Forelimb muscle (tissue), 1 donor: ENCODE measurements around the gene CTTN. TPM values are rescaled to one million over a fixed set of nuclear protein-coding genes. Genes with fewer than 3 reads are reported as not detected.

Source experiments
- DNase-seq: peaks from one replicate; pipeline ENCODE4 v3.0.0-alpha.2; 2013; ENCODE audit warnings: low read depth
- polyA plus RNA-seq: library from polyadenylated mRNA; unstranded; fragments of 120-200 nt; gene quantifications from one replicate; pipeline ENCODE4 v1.2.1, GENCODE V29; 2013; ENCODE audit not compliant: insufficient read length

Gene CTTN
- polyA plus RNA-seq, 1 donor: 99.5 TPM

DNA sequence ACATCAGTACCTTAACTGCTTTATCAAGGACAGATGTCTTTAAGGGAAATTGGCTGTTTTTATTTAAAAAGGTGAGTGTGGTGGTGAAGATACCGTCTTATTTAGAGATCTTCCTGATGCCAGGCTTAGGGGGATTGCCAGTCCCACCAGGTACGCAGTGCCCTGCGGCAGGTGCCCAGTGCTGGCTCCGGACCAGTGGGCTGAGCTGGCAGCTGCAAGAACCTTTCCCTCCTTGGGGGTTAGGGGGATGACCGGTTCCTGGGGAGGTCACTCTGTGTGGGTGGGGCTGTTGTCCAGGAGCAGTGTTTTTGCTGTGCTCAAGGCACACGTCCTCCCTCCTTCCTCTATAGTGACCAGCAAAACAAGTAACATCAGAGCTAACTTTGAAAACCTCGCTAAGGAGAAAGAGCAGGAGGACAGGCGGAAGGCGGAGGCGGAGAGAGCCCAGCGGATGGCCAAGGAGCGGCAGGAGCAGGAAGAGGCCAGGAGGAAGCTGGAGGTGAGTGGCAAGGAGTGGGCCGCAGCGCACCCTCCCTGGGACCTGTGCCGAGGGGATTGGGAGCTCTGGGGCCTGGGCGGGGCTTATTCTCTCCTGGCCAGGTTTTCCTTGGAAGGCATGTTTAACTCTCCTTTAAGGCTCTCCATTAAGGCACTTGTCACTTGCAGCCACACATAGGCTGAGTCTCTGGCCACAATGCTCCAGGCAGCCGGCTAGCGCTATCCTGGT lies 30.5 kb downstream of the CTTN start:
- no peak for DNase-seq

DNA sequence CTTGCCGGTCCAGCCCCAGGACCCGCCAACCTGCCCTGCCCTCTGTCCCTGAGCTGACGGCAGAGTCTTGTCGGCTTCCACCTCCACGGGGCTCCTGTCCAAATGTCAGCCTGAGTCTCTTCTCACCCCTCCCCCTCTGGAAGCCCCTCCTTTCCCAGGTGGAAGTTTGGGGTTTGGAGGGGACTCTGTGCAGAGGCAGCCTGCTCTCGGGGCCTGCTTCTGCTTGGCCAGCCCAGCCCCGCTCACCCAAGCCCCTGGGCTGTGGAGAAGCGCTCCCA lies 31.0 kb downstream of the CTTN start:
- DNase-seq: no peak

GRCh38 chr11:70429724-70430521 lies 31.6 kb downstream of the CTTN start:
- DNase-seq: no peak

GRCh38 chr11:70430671-70431574 lies 32.6 kb downstream of the CTTN start:
- no peak for DNase-seq

DNA sequence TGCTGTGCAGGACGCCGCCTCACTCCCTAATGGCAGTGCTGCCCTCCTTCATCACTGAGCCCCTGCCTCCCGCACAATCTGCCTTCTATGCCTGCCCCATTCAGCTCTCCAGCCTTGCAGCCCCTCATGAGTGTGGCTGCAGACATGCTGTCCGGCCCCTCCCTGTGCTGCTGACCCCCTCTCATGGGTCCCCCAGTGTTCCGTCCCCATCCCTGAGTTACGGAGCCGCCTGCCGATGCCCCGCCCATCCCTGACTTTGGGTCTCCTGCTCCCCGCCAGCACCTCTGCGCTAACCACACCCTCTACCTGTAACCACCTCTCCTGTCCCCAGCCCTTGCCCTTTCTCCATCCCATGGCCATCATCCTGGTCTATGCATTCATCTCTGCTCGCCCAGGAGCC lies 33.3 kb downstream of the CTTN start:
- no peak for DNase-seq

GRCh38 chr11:70432065-70432464 lies 33.7 kb downstream of the CTTN start:
- DNase-seq: no peak

- DNase-seq: no peak
Observed at GRCh38 chr11:70432580-70432979, 34.3 kb downstream of the CTTN start.

DNA sequence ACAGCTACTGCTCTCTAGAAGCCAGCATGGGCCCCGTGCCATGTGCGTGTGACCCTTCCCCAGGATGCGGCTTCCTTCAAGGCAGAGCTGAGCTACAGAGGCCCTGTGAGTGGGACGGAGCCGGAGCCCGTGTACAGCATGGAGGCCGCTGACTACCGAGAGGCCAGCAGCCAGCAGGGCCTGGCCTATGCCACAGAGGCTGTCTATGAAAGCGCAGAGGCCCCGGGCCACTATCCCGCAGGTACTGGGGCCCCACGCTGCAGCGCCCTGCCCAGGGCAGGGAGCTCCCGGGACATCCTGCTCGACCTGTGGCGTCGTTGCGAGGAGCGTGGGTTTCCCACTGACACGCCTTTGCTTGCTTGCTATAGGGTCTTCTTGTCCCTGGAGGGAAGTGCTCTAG lies 34.7 kb downstream of the CTTN start:
- no peak for DNase-seq

DNA sequence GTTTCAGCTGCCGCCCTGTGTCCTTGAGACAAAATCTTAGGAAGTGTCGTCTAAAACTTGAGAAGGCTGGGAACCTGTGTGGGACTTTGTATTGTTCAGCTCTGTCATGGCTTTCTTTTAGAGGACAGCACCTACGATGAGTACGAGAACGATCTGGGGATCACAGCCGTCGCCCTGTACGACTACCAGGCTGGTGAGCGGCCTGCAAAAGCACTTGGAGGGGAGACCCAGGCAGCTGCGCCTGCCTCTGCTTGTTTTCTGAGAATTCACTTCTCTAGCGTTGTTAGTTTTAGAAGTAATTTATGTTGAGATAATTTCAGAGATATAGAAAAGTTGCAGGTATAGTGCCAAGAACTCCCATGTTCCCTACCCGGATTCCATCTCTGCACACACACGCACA lies 35.2 kb downstream of the CTTN start:
- no peak for DNase-seq

DNA sequence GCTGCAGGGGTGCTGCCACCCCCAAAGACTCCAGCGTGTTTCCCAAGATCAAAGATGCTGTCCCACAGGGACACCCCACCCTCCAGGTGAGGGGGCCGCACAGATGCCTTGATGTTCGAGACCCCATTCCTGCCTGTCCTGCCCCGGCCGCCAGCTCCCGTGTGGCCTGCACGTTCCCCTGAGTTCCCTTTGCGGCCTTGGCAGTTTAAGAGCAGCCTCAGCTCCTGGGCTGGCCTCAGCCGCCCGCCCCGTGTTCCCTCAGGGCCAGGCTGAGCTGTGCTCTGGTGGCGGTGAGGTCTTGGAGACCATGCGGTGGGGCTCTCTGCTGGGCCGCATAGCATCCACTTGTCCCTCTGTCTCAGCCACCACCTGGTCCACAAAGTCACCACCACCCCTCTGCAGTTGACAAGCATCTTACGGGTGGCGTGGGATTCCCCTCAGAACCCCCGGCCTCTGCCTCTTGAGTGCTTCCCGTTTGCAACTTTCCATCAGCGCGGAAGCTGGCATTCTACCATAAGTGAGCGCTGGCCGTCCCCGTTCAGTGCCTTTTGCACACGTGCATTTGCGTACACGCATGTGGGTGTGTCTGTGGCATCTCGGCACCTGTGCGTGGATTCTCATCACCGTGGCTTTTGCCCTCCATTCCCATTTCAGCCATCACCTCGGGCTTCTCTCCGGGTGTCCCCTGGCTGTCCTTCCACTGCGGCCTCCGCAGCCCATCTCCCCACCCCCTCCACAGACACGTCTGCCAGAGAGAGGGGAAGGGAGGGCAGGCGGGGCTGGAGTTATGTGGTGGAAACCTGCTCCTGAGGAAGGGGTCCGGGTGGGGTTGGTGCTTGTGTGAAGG lies 35.9 kb downstream of the CTTN start:
- no peak for DNase-seq

DNA sequence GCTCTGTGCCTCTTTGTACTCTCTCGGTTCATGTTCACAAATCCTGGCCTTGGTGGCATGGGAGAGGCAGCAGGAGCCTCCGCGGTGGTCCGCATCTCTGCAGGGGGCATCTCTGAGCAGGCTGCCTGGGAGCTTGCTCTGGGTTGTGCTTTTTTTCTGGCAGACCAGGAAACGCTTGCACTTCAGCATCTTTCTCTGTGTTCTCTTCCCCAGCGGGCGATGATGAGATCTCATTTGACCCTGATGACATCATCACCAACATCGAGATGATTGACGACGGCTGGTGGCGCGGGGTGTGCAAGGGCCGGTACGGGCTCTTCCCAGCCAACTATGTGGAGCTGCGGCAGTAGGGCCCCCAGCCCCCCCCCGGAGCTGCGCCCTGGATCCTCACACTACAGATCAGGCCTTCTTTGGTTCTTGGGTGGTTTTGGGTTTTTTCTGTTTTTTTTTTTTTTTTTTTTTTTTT lies 36.5 kb downstream of the CTTN start:
- DNase-seq: no peak

GRCh38 chr11:70435361-70435760 lies 37.0 kb downstream of the CTTN start:
- DNase-seq: no peak

DNA sequence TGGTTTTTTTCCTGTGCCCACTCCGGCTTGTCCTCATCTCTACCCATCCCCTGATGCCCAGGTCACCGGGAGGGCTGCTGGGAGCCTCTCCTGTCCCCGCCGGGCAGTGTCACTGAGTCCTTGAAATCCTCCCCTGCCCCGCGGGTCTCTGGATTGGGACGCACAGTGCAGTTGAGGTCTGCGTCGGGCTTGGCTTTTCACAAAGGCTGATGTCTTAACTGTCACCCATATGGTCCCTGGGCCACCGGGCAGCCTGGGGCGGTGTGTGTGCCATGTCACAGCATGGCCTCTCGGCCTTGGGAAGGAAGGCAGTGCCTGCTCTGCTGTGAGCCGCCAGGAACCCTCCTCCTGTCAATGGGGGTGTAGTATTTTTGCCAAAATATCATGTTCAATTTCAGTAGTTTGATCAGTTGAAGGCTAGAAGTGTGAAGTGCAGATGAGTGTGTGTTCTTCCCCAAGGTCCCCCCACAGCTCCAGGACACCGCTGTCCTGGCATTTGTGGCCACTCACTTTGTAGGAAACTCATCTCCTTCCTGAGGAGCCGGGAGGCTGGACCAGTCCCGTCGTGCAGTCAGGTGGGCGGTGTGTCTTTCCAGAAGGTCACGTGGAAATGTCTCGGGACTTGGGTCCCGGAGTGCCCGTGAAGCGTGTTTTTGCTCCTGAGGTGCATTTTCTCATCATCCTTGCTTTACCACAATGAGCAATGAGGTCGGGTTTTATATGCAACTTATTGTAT lies 37.6 kb downstream of the CTTN start:
- no peak for DNase-seq

- DNase-seq: no peak
Observed at GRCh38 chr11:70436501-70436860, 38.2 kb downstream of the CTTN start.

GRCh38 chr11:70437111-70437784 lies 38.9 kb downstream of the CTTN start:
- no peak for DNase-seq

DNA sequence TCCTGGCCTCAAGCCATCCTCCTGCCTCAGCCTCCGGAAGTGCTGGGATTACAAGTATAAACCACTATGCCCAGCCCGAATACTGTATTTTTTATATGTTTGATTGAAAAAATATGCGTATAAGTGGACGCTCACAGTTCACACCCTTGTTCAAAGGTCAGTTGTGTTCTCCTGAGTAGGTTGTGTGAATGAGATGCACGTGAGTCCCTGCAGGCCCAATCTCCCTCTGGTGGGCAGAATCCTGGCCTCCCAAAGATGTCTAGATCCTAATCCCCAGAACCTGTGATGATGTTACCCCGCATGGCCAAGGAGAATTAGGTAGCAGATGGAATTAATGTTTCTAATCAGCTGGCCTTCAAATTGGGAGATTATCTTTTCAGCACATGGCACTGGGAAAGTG lies 41.9 kb downstream of the CTTN start:
- no peak for DNase-seq

DNA sequence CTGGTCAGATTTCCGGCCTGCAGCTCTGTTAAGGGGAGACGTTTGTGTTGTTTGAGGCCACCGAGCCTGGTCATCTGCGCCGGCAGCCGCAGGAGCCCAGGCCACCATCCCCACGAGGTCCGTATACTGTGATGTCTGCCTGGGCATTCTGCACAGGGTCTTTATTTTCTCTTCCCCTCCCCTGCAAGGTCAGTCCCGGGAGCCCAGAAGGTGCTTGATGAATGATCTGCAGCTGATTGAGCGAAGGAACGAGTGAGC lies 45.4 kb downstream of the CTTN start:
- DNase-seq: no peak

DNA sequence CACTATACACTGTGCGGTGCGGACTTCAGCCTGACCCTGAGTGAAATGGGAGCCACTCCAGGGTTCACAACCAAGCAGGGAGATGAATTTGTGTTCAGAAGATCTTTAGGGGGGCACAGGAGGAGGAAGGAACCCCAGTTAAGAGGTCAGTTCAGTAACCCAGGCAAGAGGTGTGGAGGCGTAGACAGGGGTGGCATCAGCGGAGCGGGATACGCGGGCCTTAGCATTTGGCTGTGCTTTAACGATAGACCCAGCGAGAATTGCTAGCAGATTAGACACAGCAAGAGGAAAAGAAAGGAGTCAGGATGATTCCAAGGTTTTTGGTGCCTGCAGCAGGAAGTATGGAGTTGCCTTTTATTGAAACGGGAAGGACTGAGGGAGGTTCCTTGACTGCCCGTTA lies 46.8 kb downstream of the CTTN start:
- DNase-seq: no peak

DNA sequence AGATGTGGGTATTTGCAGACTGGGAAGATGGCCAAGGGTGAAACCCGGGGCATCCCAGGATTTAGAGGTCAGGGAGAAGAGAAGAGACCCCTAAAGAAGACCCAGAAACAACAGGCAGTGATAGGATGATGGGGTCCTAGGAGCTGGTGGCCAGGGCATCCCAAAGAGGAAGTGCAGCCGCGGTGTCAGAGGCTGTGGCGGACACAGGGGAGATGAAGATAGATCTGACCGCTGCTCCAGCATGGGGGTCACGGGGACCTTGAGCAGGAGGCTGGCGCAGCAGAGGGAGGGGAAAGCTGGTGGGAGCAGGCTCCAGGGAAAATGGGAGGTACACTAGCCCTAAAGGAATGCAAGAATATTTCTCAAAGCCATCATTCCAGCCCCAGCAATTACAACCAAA lies 47.3 kb downstream of the CTTN start:
- no peak for DNase-seq

DNA sequence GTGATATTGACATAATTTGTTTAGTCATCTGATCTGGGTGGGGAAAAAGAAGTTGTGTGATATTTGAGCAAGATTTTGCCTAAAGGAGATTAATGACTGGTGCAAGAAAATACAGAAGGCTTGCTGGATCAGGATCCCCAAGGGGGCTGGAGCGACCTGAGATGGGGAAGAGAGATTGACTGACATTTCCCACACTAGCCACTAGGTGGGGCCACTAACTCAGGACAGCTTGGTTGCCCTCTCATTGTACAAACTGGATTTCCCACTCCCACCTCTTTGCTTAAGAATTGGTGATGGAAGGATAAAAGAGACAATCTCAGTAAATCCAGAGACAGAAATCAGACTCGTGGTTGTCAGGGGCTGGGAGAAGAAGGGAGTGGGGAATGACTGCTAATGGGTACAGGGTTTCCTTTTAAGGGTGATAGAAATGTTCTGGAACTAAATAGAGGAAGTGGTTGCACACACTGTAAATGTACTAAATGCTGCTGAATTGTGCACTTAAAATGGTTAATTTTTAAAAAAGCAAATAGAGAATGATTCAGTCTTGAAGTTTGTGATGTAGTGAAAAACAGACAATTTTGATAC lies 50.7 kb downstream of the CTTN start:
- DNase-seq: no peak
